OCI-LY3 (cell line): ENCODE data around the gene ANK2.

Source experiments
- H2AFZ ChIP-seq: fragments of 200-600, 300-600 bp; shearing (Covaris generic); 2 replicates; pipeline ENCODE4 v1.6.0; 2014; ENCODE audit warnings: antibody characterized with exemption, low read depth, low read length
- H3K27ac ChIP-seq: fragments of 200-600, 300-600 bp; sonication (generic); 2 replicates; pipeline ENCODE4 v1.5.1; 2014; ENCODE audit warnings: mild to moderate bottlenecking, low read length, moderate library complexity, mixed read lengths
- H3K27me3 ChIP-seq: fragments of 200-600, 300-600 bp; sonication (generic); 2 replicates; pipeline ENCODE4 v1.6.1; 2014; ENCODE audit warnings: low read depth, low read length, mixed read lengths
- H3K36me3 ChIP-seq: fragments of 200-600, 300-600 bp; sonication (generic); replicated peaks from 2 replicates; pipeline ENCODE3; 2014; ENCODE audit warnings: low read depth, low read length, mixed read lengths
- H3K4me1 ChIP-seq: fragments of 300-600, 200-600 bp; sonication (generic); 2 replicates; pipeline ENCODE4 v1.6.1; 2014; ENCODE audit warnings: low read length, mixed read lengths
- H3K4me2 ChIP-seq: fragments of 200-600, 300-600 bp; sonication (generic); 2 replicates; pipeline ENCODE4 v1.6.1; 2014; ENCODE audit warnings: low read length, mixed read lengths
- H3K4me3 ChIP-seq: fragments of 300-600, 200-600 bp; sonication (generic); 2 replicates; pipeline ENCODE4 v1.5.1; 2014; ENCODE audit warnings: antibody characterized with exemption, mild to moderate bottlenecking, low read length, moderate library complexity
- H3K79me2 ChIP-seq: fragments of 300-600, 200-600 bp; shearing (Covaris generic); 2 replicates; pipeline ENCODE4 v1.6.1; 2014; ENCODE audit warnings: mild to moderate bottlenecking, low read length, mixed read lengths
- H3K9ac ChIP-seq: fragments of 300-600, 200-600 bp; shearing (Covaris generic); 2 replicates; pipeline ENCODE4 v1.6.0; 2014; ENCODE audit warnings: mild to moderate bottlenecking, low read length, moderate library complexity
- H3K9me3 ChIP-seq: fragments of 200-600, 300-600 bp; shearing (Covaris generic); 2 replicates; pipeline ENCODE4 v1.6.1; 2014; ENCODE audit warnings: low read length, mixed read lengths; ENCODE audit not compliant: insufficient read depth
- H4K20me1 ChIP-seq: fragments of 200-600, 300-600 bp; sonication (generic); 2 replicates; pipeline ENCODE4 v1.6.1; 2016; ENCODE audit warnings: low read length, mixed read lengths; ENCODE audit not compliant: insufficient read depth
- CTCF ChIP-seq: fragments of 200-600, 300-600 bp; sonication (generic); IDR thresholded peaks from 2 replicates; pipeline ENCODE4 v1.5.1; 2014; ENCODE audit warnings: antibody characterized with exemption, low read length, low read depth
- EZH2phosphoT487 ChIP-seq: fragments of 200-600 bp; shearing (Covaris generic); IDR thresholded peaks from 2 replicates; pipeline ENCODE4 v1.6.1; 2018; ENCODE audit warnings: antibody characterized with exemption, mixed run types, low read depth

ANK2 gene

GRCh38 chr4:113186913-113187312, 137.5 kb downstream of the ANK2 start:
- H2AFZ ChIP-seq = no peak overlapping the region
- H3K9ac ChIP-seq = no peak overlapping the region
- H3K27ac ChIP-seq = no peak overlapping the region
- no peaks in the 10 kb centered on the region for H3K79me2 ChIP-seq
- H3K4me1 ChIP-seq = no peaks in the 10 kb centered on the region
- no peaks in the 10 kb centered on the region for H3K9me3 ChIP-seq
- TF ChIP-seq EZH2phosphoT487 (no peak), CTCF (no peak)
- H3K4me2 ChIP-seq = no peak overlapping the region
- no peaks in the 10 kb centered on the region for H3K27me3 ChIP-seq
- no peak overlapping the region for H3K4me3 ChIP-seq
- no peaks in the 10 kb centered on the region for H3K36me3 ChIP-seq
- no peaks in the 10 kb centered on the region for H4K20me1 ChIP-seq

GRCh38 chr4:113187358-113187757, 137.9 kb downstream of the ANK2 start:
- no peak overlapping the region for H3K4me3 ChIP-seq
- H2AFZ ChIP-seq = no peak overlapping the region
- no peak overlapping the region for H3K9ac ChIP-seq
- H3K4me2 ChIP-seq = no peak overlapping the region
- H3K27ac ChIP-seq = no peak overlapping the region
- no peaks in the 10 kb centered on the region for H3K79me2 ChIP-seq
- no peaks in the 10 kb centered on the region for H3K9me3 ChIP-seq
- H3K4me1 ChIP-seq = no peaks in the 10 kb centered on the region
- H3K36me3 ChIP-seq = no peaks in the 10 kb centered on the region
- no peaks in the 10 kb centered on the region for H3K27me3 ChIP-seq
- no peaks in the 10 kb centered on the region for H4K20me1 ChIP-seq
- TF ChIP-seq EZH2phosphoT487 = no peak

- Histone ChIP-seq H3K4me1 (no peaks in the 10 kb centered on the region), H3K79me2 (no peaks in the 10 kb centered on the region), H4K20me1 (no peaks in the 10 kb centered on the region), H3K27ac (no peak overlapping the region), H2AFZ (no peak overlapping the region), H3K36me3 (no peaks in the 10 kb centered on the region), H3K9ac (no peak overlapping the region), H3K9me3 (no peaks in the 10 kb centered on the region), H3K4me2 (no peak overlapping the region), H3K4me3 (no peak overlapping the region), H3K27me3 (no peaks in the 10 kb centered on the region)
- TF ChIP-seq EZH2phosphoT487 (no peak), CTCF (no peak)
These were observed 140.1 kb downstream of the ANK2 start for GRCh38 chr4:113189546-113189945.

- H3K4me3 ChIP-seq = no peak overlapping the region
- no peak overlapping the region for H2AFZ ChIP-seq
- TF ChIP-seq CTCF (no peak), EZH2phosphoT487 (no peak)
- no peaks in the 10 kb centered on the region for H3K27me3 ChIP-seq
- H3K4me2 ChIP-seq = no peak overlapping the region
- H3K27ac ChIP-seq = no peak overlapping the region
- H3K9me3 ChIP-seq = no peaks in the 10 kb centered on the region
- H3K79me2 ChIP-seq = no peaks in the 10 kb centered on the region
- H3K9ac ChIP-seq = no peak overlapping the region
- no peaks in the 10 kb centered on the region for H3K36me3 ChIP-seq
- no peaks in the 10 kb centered on the region for H4K20me1 ChIP-seq
- peaks cover 14% of the 10 kb centered on the region for H3K4me1 ChIP-seq
These were observed 159.7 kb downstream of the ANK2 start for GRCh38 chr4:113209153-113209552.
